UCSD-AML1 (cell line): ENCODE measurements around the gene CPLX3.

Experiments
- DNase-seq: peaks from one replicate; lab custom pipeline; 2025; ENCODE audit not compliant: unreplicated experiment; lab: John Stamatoyannopoulos, UW

CPLX3 gene

GRCh38 chr15:74827614-74828013, 1.2 kb downstream of the CPLX3 start:
- no peak for DNase-seq

DNA sequence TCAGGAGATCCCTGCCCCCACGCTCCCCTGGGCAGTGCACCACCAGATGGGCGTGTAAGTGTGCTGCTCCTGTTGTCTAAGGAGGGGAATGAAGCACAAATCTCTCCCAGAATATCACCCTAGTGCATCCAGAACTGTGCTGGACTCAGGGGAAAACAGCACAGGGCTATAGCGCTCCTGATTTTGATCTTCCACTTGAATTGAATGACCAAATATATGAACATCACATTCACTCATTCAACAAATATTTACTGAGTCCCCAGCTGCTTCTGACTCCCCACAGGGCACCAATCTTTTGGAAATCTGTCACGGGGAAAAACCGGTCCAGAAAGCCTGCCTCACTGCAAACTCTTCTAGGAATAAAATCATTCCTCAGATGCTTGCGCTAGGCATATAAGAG, 2.4 kb downstream of the CPLX3 start:
- DNase-seq = no peak

GRCh38 chr15:74829486-74829885, 3.1 kb downstream of the CPLX3 start:
- DNase-seq = no peak

GRCh38 chr15:74829991-74830390, 3.6 kb downstream of the CPLX3 start:
- no peak for DNase-seq

DNA sequence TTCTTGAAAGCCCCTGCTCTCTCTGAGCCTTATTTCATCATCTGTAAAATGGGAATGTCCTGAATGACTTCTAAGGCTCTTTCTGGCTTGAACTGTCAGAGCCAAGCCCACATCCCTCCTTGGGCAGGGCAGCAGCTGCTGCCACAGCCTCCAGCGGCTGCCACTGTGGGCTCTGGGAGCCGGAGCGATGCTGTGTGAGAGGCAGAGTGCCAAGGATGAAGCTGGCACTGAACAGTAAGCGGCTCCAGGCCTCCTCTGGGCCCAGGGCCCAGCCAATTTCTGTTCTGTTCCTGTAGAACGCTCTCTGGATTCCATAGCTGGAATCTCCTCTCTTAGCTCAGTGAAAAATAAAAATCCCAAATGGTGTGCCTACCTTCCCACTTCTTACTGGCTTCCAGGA, 4.4 kb downstream of the CPLX3 start:
- DNase-seq = no peak

DNA sequence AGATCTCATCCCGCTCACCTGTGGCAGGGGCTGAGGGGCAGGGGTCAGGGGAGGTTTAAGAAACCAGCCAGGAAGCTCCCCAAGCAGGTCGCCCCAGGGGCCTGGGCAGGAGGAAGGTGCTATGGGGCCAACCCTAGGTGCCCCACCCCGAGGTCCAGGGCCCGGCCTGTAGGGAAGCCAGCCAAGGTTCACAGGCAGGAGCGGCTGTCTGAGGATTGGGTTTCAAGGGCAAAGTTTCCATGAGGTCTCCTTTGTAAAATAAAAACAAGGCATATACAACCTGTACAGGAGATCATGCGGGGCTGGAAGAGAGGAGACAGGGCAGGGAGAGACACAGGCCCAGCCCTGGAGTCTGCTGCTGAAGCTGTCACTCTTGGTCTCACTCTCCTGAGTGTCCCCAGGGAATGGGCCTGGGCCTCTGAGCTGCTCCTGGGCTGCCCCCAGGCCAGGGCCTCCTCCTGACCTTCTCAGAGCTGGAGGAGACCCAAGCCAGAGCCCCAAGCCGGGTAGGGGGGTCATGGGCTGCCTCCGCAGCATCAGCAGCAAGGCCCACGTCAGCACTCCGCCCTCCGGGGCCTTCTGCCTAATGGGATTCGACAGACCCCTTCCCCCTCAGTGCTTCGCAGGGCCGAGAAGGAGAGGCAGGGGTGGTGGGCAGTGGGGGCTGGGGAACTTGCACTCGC, 5.5 kb downstream of the CPLX3 start:
- DNase-seq = no peak

DNA sequence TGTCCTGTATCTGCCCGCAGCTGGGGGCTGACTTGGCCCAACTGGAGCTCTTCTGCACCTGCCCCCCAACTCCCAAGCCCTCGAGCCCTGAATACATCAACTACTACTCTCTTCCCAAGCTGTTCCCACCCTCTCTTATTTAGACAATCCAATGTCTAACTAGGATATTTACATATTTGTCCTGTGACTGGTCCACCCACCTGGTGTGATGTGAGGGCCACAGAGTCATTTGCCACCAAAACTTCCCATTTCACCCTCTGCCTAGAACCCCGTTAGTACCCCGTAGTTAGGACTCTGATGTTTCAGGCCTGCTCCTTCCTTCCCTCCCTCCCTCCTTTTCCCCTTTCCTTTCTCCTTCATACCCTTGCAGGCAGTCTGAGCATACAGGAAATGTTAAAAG, 6.4 kb downstream of the CPLX3 start:
- no peak for DNase-seq

- peak; percentile 43 for DNase-seq
Measured at GRCh38 chr15:74833376-74834107, 7.1 kb downstream of the CPLX3 start.

DNA sequence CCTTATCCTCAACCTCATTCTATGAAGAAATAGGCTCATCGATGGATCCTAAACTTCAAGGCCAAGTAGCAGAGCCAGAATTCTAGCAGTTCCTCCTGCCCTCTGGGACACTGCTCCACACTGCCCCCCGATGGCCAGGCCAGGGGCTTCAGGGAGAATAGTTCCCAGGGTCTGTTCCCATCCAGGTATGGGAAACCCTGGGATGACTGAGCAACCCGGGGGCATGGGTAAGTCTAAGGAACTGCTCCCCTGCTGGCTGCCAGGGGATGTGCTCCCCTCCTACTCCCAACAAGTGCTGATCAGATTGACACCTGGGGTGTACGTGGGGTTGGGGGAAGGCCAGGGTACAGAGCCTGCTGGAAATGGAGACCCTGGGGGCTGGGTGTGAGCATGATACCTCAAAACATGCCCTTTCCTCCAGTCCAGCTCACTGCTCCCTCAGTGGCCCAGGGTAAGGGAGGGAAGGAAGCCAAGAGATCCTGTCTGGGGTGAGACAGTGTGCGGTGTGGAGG, 8.9 kb downstream of the CPLX3 start:
- DNase-seq = peak; percentile 57

- DNase-seq = no peak
Measured at GRCh38 chr15:74836846-74837245, 10.4 kb downstream of the CPLX3 start.

DNA sequence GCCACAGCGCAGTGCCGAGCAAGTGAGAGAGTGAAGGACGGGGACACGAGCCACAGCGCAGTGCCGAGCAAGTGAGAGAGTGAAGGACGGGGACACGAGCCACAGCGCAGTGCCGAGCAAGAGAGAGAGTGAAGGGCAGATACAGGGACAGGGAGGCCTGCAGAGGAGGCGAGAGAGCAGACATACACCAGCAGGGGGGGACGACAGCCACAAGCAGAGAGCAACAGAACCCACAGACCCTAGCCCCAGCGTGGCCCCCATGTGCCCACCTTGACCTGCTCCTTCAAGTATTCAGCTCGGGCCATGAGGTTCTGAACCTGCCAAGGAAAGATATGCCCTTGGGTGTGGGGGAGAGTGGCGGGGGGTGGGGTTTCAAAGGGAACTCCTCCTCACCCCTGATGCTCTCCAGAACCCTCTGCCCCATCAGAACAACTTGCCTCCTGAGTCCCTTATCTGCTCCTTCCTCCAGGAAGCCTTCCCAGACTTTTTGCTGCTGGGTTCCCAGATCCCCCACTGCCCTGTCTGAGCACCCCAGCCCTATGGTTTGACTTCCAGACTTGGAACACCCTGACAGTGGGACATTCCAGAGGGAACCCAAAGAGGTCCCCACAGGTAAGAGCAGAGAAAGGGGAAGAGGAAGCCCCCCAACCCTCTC, 11.2 kb downstream of the CPLX3 start:
- no peak for DNase-seq

- DNase-seq = no peak
Measured at GRCh38 chr15:74838137-74838516, 11.7 kb downstream of the CPLX3 start.

DNA sequence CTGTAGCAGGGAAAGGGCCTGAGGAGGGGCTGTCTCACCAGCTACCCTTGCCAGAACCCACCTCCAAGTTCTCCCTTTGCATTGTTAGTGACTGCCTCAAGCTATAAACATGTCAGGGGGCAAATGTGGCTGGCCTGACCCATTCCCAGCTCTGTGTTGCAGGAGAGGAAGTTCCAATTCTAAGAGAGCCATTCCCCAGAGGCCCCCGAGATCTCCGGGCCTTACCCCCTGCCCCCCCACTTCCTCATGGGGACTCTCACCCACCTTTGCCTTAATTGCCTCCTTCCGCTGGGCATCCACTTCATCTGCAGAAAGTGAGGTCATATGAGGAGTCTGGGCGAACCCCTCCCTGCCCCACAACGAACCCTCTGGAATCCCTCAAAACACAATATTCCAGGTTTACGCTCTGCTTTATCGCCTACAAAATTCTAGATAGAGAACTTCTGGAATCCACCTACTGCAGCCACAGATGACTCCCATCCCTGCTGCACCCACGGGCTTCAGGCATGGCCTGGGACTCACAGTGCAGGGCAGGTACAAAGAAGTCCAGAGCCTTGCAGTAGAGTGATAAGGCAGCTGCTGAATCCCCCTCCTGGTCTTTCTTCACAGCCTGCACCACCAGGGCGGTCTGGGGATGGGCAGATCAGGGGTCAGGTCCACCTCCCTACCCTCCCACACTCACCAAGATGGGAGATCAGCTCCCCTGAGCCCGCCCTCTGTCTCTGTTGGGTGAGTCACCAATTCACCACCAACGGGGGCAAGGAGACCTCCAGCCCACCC, 12.5 kb downstream of the CPLX3 start:
- no peak for DNase-seq

- DNase-seq = no peak
Measured at GRCh38 chr15:74839526-74840395, 13.3 kb downstream of the CPLX3 start.

DNA sequence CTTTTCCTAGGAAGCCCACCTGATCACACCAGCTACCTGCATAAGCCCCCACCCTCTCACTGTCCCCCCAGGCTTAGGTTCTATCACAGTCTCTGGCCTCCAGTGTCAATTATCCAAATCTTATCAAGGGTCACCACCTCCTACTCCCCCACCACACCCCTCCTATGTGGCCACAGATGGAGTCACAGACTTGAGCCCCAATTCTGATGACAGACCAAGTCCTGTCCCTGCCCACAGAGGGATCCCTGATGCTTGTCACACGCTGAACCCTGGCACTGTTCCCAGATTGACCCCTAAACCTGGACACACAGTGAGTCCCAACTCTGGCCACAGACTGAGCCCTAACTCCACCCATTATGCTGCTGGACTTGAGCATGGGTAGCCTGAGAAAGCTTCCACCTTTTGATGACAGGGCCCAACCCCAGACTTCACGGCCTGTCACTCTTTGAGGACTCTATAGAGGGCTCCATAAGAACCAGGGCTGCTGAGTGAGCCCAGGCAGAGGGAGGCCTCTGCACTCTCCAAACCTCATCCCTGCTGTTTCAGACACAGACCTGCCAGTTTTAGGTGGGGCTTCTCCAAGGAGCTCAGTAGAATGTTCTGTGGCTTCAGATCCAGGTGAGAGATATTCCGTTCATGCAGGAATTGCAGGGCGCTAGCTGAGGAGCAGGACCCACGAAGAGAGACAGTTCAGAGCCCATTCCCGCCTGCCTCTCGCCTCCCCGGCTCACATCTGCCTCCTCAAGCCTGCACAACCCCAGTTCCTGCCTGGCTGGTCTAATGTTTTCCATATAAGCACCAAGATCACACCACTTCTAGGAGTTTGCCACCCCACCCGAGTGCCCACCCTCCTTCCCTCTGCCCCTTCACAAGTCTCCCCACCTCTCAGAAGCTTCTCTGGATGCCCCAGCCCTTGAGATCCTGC, 14.7 kb downstream of the CPLX3 start:
- no peak for DNase-seq

- DNase-seq = no peak
Measured at GRCh38 chr15:74841891-74842373, 15.5 kb downstream of the CPLX3 start.

GRCh38 chr15:74842581-74843444, 16.4 kb downstream of the CPLX3 start, which contains the start of gene ULK3:
ULK3 (minus strand) TSS chr15:74843156; CDS start chr15:74843105, 51 bp downstream.
- peak; percentile 95 for DNase-seq

DNA sequence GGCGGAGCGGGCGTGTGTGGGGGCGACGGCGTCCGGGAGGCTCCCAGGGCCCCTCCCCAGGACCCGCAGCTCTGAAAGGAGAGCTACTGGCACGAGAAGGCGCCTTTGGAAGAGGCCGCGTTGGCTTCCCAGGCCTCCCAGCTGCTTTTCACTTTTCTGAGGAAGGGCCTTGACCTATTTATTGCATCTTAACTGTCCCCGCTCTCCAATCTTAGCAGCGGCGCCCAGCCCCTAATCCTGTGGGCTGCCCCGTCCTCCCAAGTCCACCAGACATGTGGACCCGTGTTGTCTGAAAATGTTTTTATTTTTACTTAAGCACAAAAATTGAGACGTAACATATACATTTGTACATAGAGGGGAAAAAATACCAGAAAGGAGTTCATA, 17.0 kb downstream of the CPLX3 start:
- no peak for DNase-seq
